HEK293 (cell line): ENCODE results near the gene RNF40.

ENCODE experiments used
- FEZF1 ChIP-seq: fragments of 450-650 bp; formaldehyde crosslinking; IDR thresholded peaks from 2 replicates; pipeline ENCODE4 v1.5.1; 2016; ENCODE audit warnings: missing biosample characterization, missing genetic modification characterization
- GLIS2 ChIP-seq: fragments of 450-650 bp; formaldehyde crosslinking; IDR thresholded peaks from 2 replicates; pipeline ENCODE4 v1.5.1; 2016; ENCODE audit warnings: missing biosample characterization, missing genetic modification characterization
- KLF16 ChIP-seq: fragments of 450-650 bp; formaldehyde crosslinking; IDR thresholded peaks from 2 replicates; pipeline ENCODE4 v1.5.1; 2017; ENCODE audit warnings: missing biosample characterization, missing genetic modification characterization
- YY1 ChIP-seq: fragments of 450-650 bp; formaldehyde crosslinking; IDR thresholded peaks from 2 replicates; pipeline ENCODE4 v1.5.1; 2018; ENCODE audit warnings: missing biosample characterization, missing genetic modification characterization
- YY2 ChIP-seq: fragments of 450-650 bp; formaldehyde crosslinking; IDR thresholded peaks from 2 replicates; pipeline ENCODE4 v1.5.1; 2016; ENCODE audit warnings: missing biosample characterization, missing genetic modification characterization
- ZBTB20 ChIP-seq: fragments of 450-650 bp; formaldehyde crosslinking; IDR thresholded peaks from 2 replicates; pipeline ENCODE4 v1.5.1; 2016; ENCODE audit warnings: missing biosample characterization, missing genetic modification characterization
- ZBTB21 ChIP-seq: fragments of 450-650 bp; formaldehyde crosslinking; IDR thresholded peaks from 2 replicates; pipeline ENCODE4 v1.5.1; 2017; ENCODE audit warnings: missing biosample characterization, missing genetic modification characterization
- ZFP3 ChIP-seq: fragments of 450-650 bp; formaldehyde crosslinking; IDR thresholded peaks from 2 replicates; pipeline ENCODE4 v1.5.1; 2016; ENCODE audit warnings: low read depth, missing biosample characterization, missing genetic modification characterization
- ZNF114 ChIP-seq: fragments of 450-650 bp; formaldehyde crosslinking; IDR thresholded peaks from 2 replicates; pipeline ENCODE4 v1.5.0; 2017; ENCODE audit warnings: missing biosample characterization, missing genetic modification characterization
- ZNF121 ChIP-seq: fragments of 450-650 bp; formaldehyde crosslinking; IDR thresholded peaks from 2 replicates; pipeline ENCODE4 v1.5.1; 2016; ENCODE audit warnings: missing biosample characterization, missing genetic modification characterization
- ZNF132 ChIP-seq: fragments of 450-650 bp; formaldehyde crosslinking; IDR thresholded peaks from 2 replicates; pipeline ENCODE4 v1.5.1; 2017; ENCODE audit warnings: missing biosample characterization, missing genetic modification characterization, borderline replicate concordance
- ZNF146 ChIP-seq: fragments of 450-650 bp; formaldehyde crosslinking; IDR thresholded peaks from 2 replicates; pipeline ENCODE4 v1.5.1; 2016; ENCODE audit warnings: missing biosample characterization, missing genetic modification characterization
- ZNF155 ChIP-seq: fragments of 450-650 bp; formaldehyde crosslinking; IDR thresholded peaks from 2 replicates; pipeline ENCODE4 v1.5.1; 2016; ENCODE audit warnings: missing biosample characterization, missing genetic modification characterization
- ZNF341 ChIP-seq: fragments of 450-650 bp; formaldehyde crosslinking; IDR thresholded peaks from 2 replicates; pipeline ENCODE4; 2016; ENCODE audit warnings: low read depth, missing biosample characterization, missing genetic modification characterization
- ZNF354C ChIP-seq: fragments of 450-650 bp; formaldehyde crosslinking; IDR thresholded peaks from 2 replicates; pipeline ENCODE4 v1.5.1; 2016; ENCODE audit warnings: missing biosample characterization, missing genetic modification characterization, low read depth, borderline replicate concordance
- ZNF37A ChIP-seq: fragments of 450-650 bp; IDR thresholded peaks from 2 replicates; pipeline ENCODE4 v1.5.1; 2018; ENCODE audit warnings: missing biosample characterization, missing genetic modification characterization
- ZNF433 ChIP-seq: fragments of 450-650 bp; formaldehyde crosslinking; IDR thresholded peaks from 2 replicates; pipeline ENCODE4 v1.5.1; 2016; ENCODE audit warnings: missing biosample characterization, missing genetic modification characterization, low read depth
- ZNF473 ChIP-seq: fragments of 450-650 bp; formaldehyde crosslinking; IDR thresholded peaks from 2 replicates; pipeline ENCODE4 v1.5.1; 2017; ENCODE audit warnings: missing biosample characterization, missing genetic modification characterization
- ZNF48 ChIP-seq: fragments of 450-650 bp; formaldehyde crosslinking; IDR thresholded peaks from 2 replicates; pipeline ENCODE4 v1.5.1; 2016; ENCODE audit warnings: missing biosample characterization, missing genetic modification characterization
- ZNF513 ChIP-seq: fragments of 450-650 bp; IDR thresholded peaks from 2 replicates; pipeline ENCODE4 v1.5.1; 2018; ENCODE audit warnings: missing biosample characterization, missing genetic modification characterization
- ZNF610 ChIP-seq: fragments of 450-650 bp; formaldehyde crosslinking; IDR thresholded peaks from 2 replicates; pipeline ENCODE4 v1.5.1; 2016; ENCODE audit warnings: missing biosample characterization, missing genetic modification characterization, borderline replicate concordance
- ZNF645 ChIP-seq: fragments of 450-650 bp; formaldehyde crosslinking; IDR thresholded peaks from 2 replicates; pipeline ENCODE4; 2016; ENCODE audit warnings: missing biosample characterization, missing genetic modification characterization
- ZNF670 ChIP-seq: fragments of 450-650 bp; formaldehyde crosslinking; IDR thresholded peaks from 2 replicates; pipeline ENCODE4 v1.5.1; 2016; ENCODE audit warnings: missing biosample characterization, missing genetic modification characterization, low read depth
- ZNF701 ChIP-seq: fragments of 450-650 bp; formaldehyde crosslinking; IDR thresholded peaks from 2 replicates; pipeline ENCODE4 v1.5.1; 2016; ENCODE audit warnings: missing biosample characterization, missing genetic modification characterization
- ZNF776 ChIP-seq: fragments of 450-650 bp; formaldehyde crosslinking; IDR thresholded peaks from 2 replicates; pipeline ENCODE4 v1.5.0; 2017; ENCODE audit warnings: missing biosample characterization, missing genetic modification characterization, borderline replicate concordance
- ZSCAN23 ChIP-seq: fragments of 450-650 bp; formaldehyde crosslinking; IDR thresholded peaks from 2 replicates; pipeline ENCODE4 v1.5.1; 2016; ENCODE audit warnings: missing biosample characterization, missing genetic modification characterization
- ZSCAN30 ChIP-seq: fragments of 450-650 bp; IDR thresholded peaks from 2 replicates; pipeline ENCODE4 v1.5.1; 2018; ENCODE audit warnings: missing biosample characterization, mild to moderate bottlenecking, missing genetic modification characterization, moderate library complexity
- ZSCAN4 ChIP-seq: fragments of 450-650 bp; formaldehyde crosslinking; IDR thresholded peaks from 2 replicates; pipeline ENCODE4 v1.5.1; 2017; ENCODE audit warnings: missing biosample characterization, missing genetic modification characterization
- TF ChIP-seq, protein P1 (sequence below): fragments of 450-650 bp; formaldehyde crosslinking; IDR thresholded peaks from 2 replicates; pipeline ENCODE4 v1.5.1; 2016; ENCODE audit warnings: missing biosample characterization, missing genetic modification characterization
- TF ChIP-seq, protein P2 (sequence below): fragments of 450-650 bp; formaldehyde crosslinking; IDR thresholded peaks from 2 replicates; pipeline ENCODE4 v1.5.1; 2016; ENCODE audit warnings: missing biosample characterization, missing genetic modification characterization

Gene RNF40

DNA sequence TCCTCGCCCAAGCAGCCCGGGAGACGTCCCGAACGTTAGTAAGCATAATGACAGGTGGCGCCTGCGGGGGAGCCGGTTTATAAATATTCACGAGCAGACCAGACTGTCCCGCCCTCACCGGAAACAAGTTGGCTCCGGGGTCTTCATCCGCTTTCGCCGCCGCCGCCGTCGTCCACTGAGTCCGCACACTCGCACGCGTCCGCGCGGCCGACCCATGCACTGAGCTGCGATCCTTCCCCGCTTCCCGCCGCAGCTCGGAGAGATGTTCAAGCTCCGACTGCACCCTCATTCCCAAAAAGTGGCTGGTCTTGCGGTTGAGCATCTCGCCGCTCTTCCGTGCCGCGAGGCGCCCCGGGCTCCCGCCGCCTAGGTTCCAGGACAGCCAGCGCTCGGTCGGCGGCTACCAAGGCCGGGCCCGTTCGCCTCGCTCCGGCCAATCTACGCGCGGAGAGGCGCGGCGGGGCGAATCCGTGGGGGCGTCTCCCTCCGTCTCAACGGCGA, 645 bp upstream of the RNF40 start (continued):
- TF ChIP-seq ZNF513 (no peak), ZNF473 (no peak), GLIS2 (peak; percentile 57; the same call in 1 of the 2 replicates), ZNF132 (tag by site-specific recombination) (no peak), ZNF155 (tag by site-specific recombination) (no peak), ZNF433 (tag by site-specific recombination) (no peak), ZBTB20 (peak; percentile 75), ZNF670 (tag by site-specific recombination) (no peak), ZNF341 (tag by site-specific recombination) (peak; percentile 86), ZNF701 (tag by site-specific recombination) (no peak), ZSCAN30 (tag by site-specific recombination) (0 out of 2 replicates have a peak, but pooled peaks have one; percentile 55), ZNF48 (tag by site-specific recombination) (no peak), ZNF114 (no peak), ZNF146 (tag by site-specific recombination) (peak; percentile 30; the same call in 1 of the 2 replicates), ZNF37A (tag by site-specific recombination) (no peak), YY1 (tag by site-specific recombination) (peak; percentile 34; the same call in 1 of the 2 replicates), ZFP3 (tag by site-specific recombination) (no peak), ZNF610 (peak; percentile 77; the same call in 1 of the 2 replicates), ZNF645 (tag by site-specific recombination) (0 out of 2 replicates have a peak, but pooled peaks have one; percentile 43), FEZF1 (tag by site-specific recombination) (no peak; the same call in 1 of the 2 replicates), KLF16 (tag by site-specific recombination) (peak; percentile 95), ZNF354C (tag by site-specific recombination) (no peak), ZSCAN4 (tag by site-specific recombination) (no peak; the same call in 1 of the 2 replicates), ZSCAN23 (tag by site-specific recombination) (0 out of 2 replicates have a peak, but pooled peaks have one; percentile 19), YY2 (tag by site-specific recombination) (peak; percentile 50; the same call in 1 of the 2 replicates), ZBTB21 (tag by site-specific recombination) (no peak), ZNF776 (tag by site-specific recombination) (no peak), ZNF121 (tag by site-specific recombination) (no peak)
- TF ChIP-seq, protein P1, sequence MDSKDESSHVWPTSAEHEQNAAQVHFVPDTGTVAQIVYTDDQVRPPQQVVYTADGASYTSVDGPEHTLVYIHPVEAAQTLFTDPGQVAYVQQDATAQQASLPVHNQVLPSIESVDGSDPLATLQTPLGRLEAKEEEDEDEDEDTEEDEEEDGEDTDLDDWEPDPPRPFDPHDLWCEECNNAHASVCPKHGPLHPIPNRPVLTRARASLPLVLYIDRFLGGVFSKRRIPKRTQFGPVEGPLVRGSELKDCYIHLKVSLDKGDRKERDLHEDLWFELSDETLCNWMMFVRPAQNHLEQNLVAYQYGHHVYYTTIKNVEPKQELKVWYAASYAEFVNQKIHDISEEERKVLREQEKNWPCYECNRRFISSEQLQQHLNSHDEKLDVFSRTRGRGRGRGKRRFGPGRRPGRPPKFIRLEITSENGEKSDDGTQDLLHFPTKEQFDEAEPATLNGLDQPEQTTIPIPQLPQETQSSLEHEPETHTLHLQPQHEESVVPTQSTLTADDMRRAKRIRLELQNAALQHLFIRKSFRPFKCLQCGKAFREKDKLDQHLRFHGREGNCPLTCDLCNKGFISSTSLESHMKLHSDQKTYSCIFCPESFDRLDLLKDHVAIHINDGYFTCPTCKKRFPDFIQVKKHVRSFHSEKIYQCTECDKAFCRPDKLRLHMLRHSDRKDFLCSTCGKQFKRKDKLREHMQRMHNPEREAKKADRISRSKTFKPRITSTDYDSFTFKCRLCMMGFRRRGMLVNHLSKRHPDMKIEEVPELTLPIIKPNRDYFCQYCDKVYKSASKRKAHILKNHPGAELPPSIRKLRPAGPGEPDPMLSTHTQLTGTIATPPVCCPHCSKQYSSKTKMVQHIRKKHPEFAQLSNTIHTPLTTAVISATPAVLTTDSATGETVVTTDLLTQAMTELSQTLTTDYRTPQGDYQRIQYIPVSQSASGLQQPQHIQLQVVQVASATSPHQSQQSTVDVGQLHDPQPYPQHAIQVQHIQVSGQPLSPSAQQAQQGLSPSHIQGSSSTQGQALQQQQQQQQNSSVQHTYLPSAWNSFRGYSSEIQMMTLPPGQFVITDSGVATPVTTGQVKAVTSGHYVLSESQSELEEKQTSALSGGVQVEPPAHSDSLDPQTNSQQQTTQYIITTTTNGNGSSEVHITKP = no peak
- TF ChIP-seq, protein P2, sequence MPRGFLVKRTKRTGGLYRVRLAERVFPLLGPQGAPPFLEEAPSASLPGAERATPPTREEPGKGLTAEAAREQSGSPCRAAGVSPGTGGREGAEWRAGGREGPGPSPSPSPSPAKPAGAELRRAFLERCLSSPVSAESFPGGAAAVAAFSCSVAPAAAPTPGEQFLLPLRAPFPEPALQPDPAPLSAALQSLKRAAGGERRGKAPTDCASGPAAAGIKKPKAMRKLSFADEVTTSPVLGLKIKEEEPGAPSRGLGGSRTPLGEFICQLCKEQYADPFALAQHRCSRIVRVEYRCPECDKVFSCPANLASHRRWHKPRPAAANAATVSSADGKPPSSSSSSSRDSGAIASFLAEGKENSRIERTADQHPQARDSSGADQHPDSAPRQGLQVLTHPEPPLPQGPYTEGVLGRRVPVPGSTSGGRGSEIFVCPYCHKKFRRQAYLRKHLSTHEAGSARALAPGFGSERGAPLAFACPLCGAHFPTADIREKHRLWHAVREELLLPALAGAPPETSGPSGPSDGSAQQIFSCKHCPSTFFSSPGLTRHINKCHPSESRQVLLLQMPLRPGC = no peak
